ENCODE measurements around the gene ATF7. TPM values are rescaled to one million over a fixed set of nuclear protein-coding genes. Genes with fewer than 3 reads are reported as not detected.

ATF7 gene
- total RNA-seq, 1 donor from 2014 or later = 25.3 TPM

GRCh38 chr12:53484686-53485575 lies 141.3 kb downstream of the ATF7 start:
- DNase-seq (ENCODE audit: low read depth) = no peak

GRCh38 chr12:53483979-53484377 lies 142.2 kb downstream of the ATF7 start:
- DNase-seq (ENCODE audit: low read depth) = no peak

- DNase-seq (ENCODE audit: low read depth) = no peak
Measured at GRCh38 chr12:53483225-53483978, 142.8 kb downstream of the ATF7 start.

GRCh38 chr12:53482626-53483168 lies 143.5 kb downstream of the ATF7 start:
- no peak for DNase-seq (ENCODE audit: low read depth)

- no peak for DNase-seq (ENCODE audit: low read depth)
Measured at GRCh38 chr12:53481939-53482586, 144.1 kb downstream of the ATF7 start.

GRCh38 chr12:53481458-53481857 lies 144.7 kb downstream of the ATF7 start:
- peak; percentile 85 for DNase-seq (ENCODE audit: low read depth)

- peak; percentile 80 for DNase-seq (ENCODE audit: low read depth)
Measured at GRCh38 chr12:53480491-53481442, 145.4 kb downstream of the ATF7 start.

GRCh38 chr12:53479331-53479730 lies 146.9 kb downstream of the ATF7 start:
- no peak for DNase-seq (ENCODE audit: low read depth)

- no peak for DNase-seq (ENCODE audit: low read depth)
Measured at GRCh38 chr12:53478865-53479264, 147.3 kb downstream of the ATF7 start.

- DNase-seq (ENCODE audit: low read depth) = no peak
Measured at GRCh38 chr12:53476769-53477209, 149.4 kb downstream of the ATF7 start.

- no peak for DNase-seq (ENCODE audit: low read depth)
Measured at GRCh38 chr12:53474819-53475218, 151.4 kb downstream of the ATF7 start.

- DNase-seq (ENCODE audit: low read depth) = no peak
Measured at GRCh38 chr12:53474077-53474476, 152.1 kb downstream of the ATF7 start.

- DNase-seq (ENCODE audit: low read depth) = no peak
Measured at GRCh38 chr12:53472056-53472582, 154.1 kb downstream of the ATF7 start.

GRCh38 chr12:53468282-53468681 lies 157.9 kb downstream of the ATF7 start:
- DNase-seq (ENCODE audit: low read depth) = no peak

- DNase-seq (ENCODE audit: low read depth) = no peak
Measured at GRCh38 chr12:53467880-53468279, 158.3 kb downstream of the ATF7 start.

- DNase-seq (ENCODE audit: low read depth) = no peak
Measured at GRCh38 chr12:53467082-53467481, 159.1 kb downstream of the ATF7 start.

GRCh38 chr12:53466640-53467039 lies 159.5 kb downstream of the ATF7 start:
- DNase-seq (ENCODE audit: low read depth) = no peak

- no peak for DNase-seq (ENCODE audit: low read depth)
Measured at GRCh38 chr12:53465679-53466078, 160.5 kb downstream of the ATF7 start.

- no peak for DNase-seq (ENCODE audit: low read depth)
Measured at GRCh38 chr12:53464685-53465418, 161.3 kb downstream of the ATF7 start.
